Fibroblast of skin of back (primary cell): Measurements from ENCODE around the gene APRT.

Experiments
- DNase-seq: peaks from one replicate; pipeline ENCODE4 v3.0.0-alpha.2; 2013

APRT gene

DNA sequence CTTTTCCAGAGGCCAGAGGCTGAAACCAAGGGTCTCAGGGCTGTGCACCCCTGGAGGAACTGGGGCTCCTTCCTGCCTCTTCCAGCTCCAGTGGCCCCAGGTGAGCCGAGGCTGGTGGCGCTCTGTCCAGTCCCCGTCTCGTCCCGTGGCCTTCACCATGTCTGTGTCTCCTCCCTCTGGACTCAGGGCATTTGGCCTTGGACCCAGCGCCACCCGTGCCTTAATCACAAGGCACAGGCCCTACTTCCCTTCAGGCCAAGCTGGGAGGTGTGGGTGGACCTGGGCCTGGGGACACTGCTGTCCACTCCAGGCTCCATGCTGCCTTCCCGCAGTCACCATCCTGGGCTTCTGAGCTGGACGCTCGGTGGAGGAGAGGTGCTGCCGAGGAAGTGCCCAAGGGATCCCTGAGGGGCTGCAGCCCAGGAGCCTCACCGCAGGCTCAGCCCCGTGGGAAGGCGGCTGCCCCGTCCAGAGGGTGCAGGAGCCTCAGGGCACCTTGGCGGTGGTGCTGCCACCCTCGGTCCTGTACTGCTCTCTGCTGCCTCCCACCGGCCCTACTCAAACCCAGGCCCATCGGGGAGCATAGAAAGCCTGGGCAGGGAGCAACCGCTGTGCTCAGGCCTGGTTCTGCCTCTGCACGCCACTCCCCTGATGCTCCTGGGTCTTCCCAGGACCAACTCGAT is 9.6 kb upstream of the APRT start:
- DNase-seq, result no peak

GRCh38 chr16:88820385-88821025 is 8.8 kb upstream of the APRT start:
- DNase-seq, result no peak

DNA sequence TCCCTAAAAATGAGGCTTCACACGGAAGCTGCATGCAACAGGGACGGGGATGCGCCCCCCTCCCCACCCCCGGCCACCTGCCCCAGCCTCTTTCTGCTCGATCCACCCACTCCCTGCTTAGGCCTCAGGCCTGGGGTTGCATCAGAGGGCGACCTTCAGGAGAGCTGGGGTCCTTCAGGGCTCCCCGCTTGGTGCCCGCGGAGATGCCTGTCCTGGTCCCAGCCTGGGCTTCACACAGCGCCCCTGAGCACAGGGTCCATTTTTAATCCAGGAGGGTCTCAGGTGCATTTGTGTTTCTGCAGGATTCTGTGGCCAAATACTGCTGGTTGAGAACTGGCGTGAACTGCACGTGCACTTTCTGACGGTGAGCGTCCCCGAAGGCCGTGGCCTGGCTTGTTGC is 7.4 kb upstream of the APRT start:
- DNase-seq, result no peak

DNA sequence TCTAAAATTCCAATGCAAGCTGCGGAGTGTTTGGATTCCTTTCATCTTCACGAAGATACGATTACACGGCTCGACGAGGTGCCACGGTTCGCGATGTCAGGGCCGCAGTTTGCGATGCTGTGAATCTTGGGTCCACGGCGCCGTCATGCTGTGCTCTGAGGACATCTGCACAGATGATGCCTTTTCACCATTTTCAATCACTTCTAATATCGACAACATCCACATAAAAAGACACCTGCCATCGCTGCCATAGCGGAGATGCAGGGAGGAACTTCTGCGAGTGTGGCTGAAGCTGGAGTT is 6.8 kb upstream of the APRT start:
- DNase-seq, result no peak

DNA sequence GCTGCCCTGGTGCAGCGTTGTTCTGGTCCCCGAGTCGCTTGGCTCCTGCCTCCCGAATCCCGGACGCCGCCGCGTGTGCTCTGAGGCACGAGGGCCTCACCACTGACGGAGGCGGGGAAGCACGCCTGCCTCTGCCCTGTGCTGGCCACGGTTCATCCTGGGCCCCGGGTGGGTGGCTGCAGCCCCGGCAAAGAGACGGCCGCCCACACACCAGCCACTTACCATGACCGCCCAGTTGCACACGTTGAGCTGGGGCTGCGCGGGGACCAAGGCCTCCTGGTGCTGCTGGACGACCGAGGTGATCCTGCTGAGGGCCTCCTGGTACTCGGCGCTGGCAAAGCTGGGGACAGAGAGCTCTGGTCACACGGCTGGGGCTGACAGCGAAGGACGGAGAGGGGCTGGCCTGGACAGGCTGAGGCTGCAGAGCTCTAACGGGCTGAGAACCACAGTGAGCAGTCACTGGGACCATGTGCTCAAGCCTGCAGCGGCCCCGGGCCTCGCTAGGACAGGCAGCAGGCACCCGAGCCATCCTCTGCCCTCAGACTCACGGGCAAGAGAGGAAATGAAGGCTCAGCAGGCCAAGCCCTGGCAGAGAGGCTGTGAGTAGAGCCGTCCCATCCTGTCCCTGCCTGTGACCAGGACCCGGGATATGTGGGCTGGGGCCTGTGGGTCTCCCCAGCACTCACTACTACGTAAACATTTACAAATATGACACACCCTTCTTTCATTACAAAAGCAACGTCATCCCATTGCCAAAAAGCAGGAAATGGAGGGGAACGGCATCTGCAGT is 6.3 kb upstream of the APRT start:
- DNase-seq, result peak; percentile 42

- DNase-seq, result no peak
Measured at GRCh38 chr16:88816736-88817535, 5.2 kb upstream of the APRT start.

GRCh38 chr16:88815901-88816589 is 4.3 kb upstream of the APRT start:
- DNase-seq, result peak; percentile 9

DNA sequence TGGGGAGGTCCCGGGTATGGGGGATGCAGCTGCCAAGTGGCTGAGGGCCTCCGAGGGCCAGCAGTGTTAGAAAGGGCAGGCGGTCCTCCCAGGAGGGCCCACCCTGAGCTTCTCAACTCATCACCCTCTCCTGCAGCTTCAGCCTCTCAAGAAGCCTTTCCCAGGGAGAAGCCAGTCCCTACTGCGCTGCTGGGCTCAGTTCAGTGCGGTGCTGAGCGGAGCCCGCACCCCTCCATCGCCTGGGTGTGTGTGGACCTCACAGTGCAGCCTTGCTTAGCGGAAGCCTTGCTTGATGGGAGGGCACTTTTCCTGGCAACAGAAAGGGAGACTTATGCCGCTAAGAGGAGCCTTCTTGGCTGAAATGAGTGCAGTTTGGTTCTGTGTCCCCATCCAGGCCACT is 3.5 kb upstream of the APRT start:
- no peak for DNase-seq

DNA sequence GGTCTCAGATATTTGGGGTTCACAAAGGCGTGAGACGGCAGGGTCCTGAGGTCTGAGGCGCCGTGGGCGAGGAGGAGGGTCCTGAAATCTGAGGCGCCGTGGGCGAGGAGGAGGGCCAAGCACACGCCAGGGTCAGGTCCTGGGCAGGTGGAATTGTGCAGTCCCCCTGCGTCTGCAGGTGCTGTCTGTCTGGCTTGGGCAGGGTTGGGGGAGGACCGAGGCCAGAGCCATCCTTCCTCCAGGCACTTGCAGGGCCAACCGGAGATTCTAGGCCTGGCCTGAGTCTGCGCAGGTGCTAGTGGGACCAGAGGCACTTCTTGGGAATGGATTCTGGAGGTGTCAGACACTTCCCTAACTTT is 2.4 kb upstream of the APRT start:
- no peak for DNase-seq

GRCh38 chr16:88813269-88814143 is 1.8 kb upstream of the APRT start:
- no peak for DNase-seq

- peak; percentile 33 for DNase-seq
Measured at GRCh38 chr16:88812513-88813268, 963 bp upstream of the APRT start.

- peak; percentile 82 for DNase-seq
Measured at GRCh38 chr16:88810912-88811768, 588 bp downstream of the APRT start.

GRCh38 chr16:88810166-88810911 is 1.4 kb downstream of the APRT start:
- peak; percentile 27 for DNase-seq

DNA sequence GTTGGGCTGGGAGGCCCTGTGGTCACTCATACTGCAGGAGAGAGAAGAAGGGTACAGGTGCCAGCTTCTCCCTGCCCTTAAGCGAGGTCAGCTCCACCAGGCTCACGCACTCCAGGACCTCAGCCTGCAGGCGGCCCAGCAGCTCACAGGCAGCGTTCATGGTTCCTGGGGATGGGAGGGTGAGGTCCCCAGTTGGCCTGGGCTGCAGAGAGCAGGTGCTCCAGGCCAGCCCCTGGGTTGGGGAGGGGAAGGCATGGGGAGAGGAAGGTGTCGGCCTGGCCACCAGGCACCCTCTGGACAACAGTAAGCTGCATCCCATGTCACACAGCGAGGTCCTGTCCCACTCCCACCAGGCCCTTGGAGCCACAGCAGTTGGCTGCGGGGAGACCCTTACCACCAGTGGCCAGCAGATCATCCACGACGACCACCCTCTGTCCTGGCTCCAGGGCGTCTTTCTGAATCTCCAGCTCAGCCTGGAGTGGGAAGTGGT is 2.0 kb downstream of the APRT start:
- DNase-seq, result no peak

- DNase-seq, result no peak
Measured at GRCh38 chr16:88809068-88809675, 2.6 kb downstream of the APRT start.

DNA sequence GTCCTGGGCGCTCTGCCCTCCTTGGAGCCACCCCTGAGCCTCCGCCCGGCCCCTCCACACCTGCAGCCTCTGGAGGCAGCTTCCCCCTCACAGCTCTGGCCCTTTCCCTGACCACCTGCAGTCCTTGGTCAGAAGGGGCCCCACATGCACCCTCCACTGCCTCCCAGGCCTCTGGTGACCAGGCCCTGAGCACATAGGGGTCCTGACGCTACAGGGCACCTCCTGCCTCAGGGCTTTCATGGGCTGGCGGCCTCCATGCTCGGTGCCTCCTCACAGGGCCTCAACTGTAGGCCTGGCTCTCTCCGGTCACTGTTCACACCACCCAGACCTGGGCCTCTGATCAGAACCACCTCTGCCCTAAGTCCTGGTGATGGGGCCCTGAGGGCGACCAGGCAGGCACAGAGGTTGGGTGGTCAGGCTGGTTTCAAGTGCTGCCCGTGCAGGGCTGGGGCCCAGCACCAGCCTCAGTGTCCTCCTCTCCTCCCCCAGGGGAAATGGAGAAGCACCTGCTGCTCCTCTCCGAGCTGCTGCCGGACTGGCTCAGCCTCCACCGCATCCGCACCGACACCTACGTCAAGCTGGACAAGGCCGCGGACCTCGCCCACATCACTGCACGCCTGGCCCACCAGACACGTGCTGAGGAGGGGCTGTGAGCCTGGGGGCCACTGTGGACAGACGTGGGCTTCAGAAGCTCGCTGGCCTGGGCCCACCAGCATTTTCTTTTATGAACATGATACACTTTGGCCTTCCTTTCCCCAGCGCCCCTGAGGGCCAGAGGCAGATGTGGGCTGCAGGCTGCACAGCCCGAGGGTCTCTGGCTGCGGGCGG is 3.9 kb downstream of the APRT start:
- DNase-seq, result no peak

- no peak for DNase-seq
Measured at GRCh38 chr16:88807142-88807625, 4.5 kb downstream of the APRT start.
